Astrocyte (in vitro differentiated cells and primary cell): ENCODE data around the gene CCR6. TPM values are rescaled to one million over a fixed set of nuclear protein-coding genes. Genes with fewer than 3 reads are reported as not detected.
A peak's percentile ranks its signal among the peaks of the same experiment; 100 is the strongest.

ENCODE experiments used
- DNase-seq: peaks from one replicate; pipeline ENCODE4 v3.0.0-alpha.2; 2010; ENCODE audit warnings: low read depth
- FAIRE-seq: peaks from 2 replicates; lab custom pipeline; 2011; peaks lifted over from hg19 to GRCh38; lab: Jason Lieb, UNC
- H2AFZ ChIP-seq: 2 replicates; pipeline ENCODE4 v1.6.0; 2012; ENCODE audit warnings: low read depth, low read length, inconsistent platforms
- H3K27ac ChIP-seq: 2 replicates; pipeline ENCODE4 v1.5.1; 2011; ENCODE audit warnings: low read depth, low read length, inconsistent platforms
- H3K27me3 ChIP-seq: 2 replicates; pipeline ENCODE4 v1.6.0; 2011; ENCODE audit warnings: low read length, inconsistent platforms; ENCODE audit not compliant: insufficient read depth
- H3K36me3 ChIP-seq: 2 replicates; pipeline ENCODE4 v1.5.1; 2011; ENCODE audit warnings: low read length, inconsistent platforms; ENCODE audit not compliant: insufficient read depth
- H3K4me1 ChIP-seq: 2 replicates; pipeline ENCODE4 v1.5.1; 2011; ENCODE audit warnings: low read length, inconsistent platforms; ENCODE audit not compliant: insufficient read depth
- H3K4me2 ChIP-seq: 2 replicates; pipeline ENCODE4 v1.6.0; 2012; ENCODE audit warnings: low read length, inconsistent platforms
- H3K4me3 ChIP-seq: 2 replicates; pipeline ENCODE4 v1.5.1; 2011; ENCODE audit warnings: low read depth, mild to moderate bottlenecking, low read length, inconsistent platforms; ENCODE audit not compliant: insufficient read depth
- H3K79me2 ChIP-seq: 2 replicates; pipeline ENCODE4 v1.6.0; 2012; ENCODE audit warnings: mild to moderate bottlenecking, low read length, inconsistent platforms; ENCODE audit not compliant: insufficient read depth
- H3K9ac ChIP-seq: 2 replicates; pipeline ENCODE4 v1.6.0; 2012; ENCODE audit warnings: mild to moderate bottlenecking, low read length, inconsistent platforms
- H3K9me3 ChIP-seq: 2 replicates; pipeline ENCODE4 v1.5.1; 2012; ENCODE audit warnings: low read depth, mild to moderate bottlenecking, low read length, inconsistent platforms; ENCODE audit not compliant: insufficient read depth
- H4K20me1 ChIP-seq: 2 replicates; pipeline ENCODE4 v1.6.0; 2012; ENCODE audit warnings: low read length, inconsistent platforms; ENCODE audit not compliant: insufficient read depth
- H3K27ac Mint-ChIP-seq: one replicate; pipeline ENCODE4 v1.8.0; 2021; ENCODE audit warnings: mild to moderate bottlenecking, mixed read lengths; ENCODE audit not compliant: unreplicated experiment
- H3K27me3 Mint-ChIP-seq: one replicate; pipeline ENCODE4 v1.8.0; 2021; ENCODE audit warnings: low read depth, mixed read lengths; ENCODE audit not compliant: unreplicated experiment
- H3K36me3 Mint-ChIP-seq: one replicate; pipeline ENCODE4 v1.8.0; 2021; ENCODE audit warnings: low read depth, mixed read lengths; ENCODE audit not compliant: unreplicated experiment
- H3K4me1 Mint-ChIP-seq: one replicate; pipeline ENCODE4 v1.8.0; 2021; ENCODE audit warnings: low read depth, mixed read lengths; ENCODE audit not compliant: unreplicated experiment
- H3K4me3 Mint-ChIP-seq: one replicate; pipeline ENCODE4 v1.8.0; 2021; ENCODE audit warnings: mild to moderate bottlenecking, moderate library complexity, mixed read lengths; ENCODE audit not compliant: unreplicated experiment
- H3K9me3 Mint-ChIP-seq: one replicate; pipeline ENCODE4 v1.8.0; 2021; ENCODE audit warnings: mild to moderate bottlenecking, mixed read lengths; ENCODE audit not compliant: unreplicated experiment
- EZH2 ChIP-seq: IDR thresholded peaks from 2 replicates; pipeline ENCODE4 v1.6.1; 2012; ENCODE audit warnings: mild to moderate bottlenecking, low read length, inconsistent platforms; ENCODE audit not compliant: insufficient read depth
- total RNA-seq: library from RNA; stranded (reverse); gene quantifications from 2 replicates; pipeline ENCODE4 v1.2.1, GENCODE V29; 2021
- TF ChIP-seq, protein P1 (sequence below): IDR thresholded peaks from 2 replicates; pipeline ENCODE4 v1.5.1; 2011; ENCODE audit warnings: low read depth, mild to moderate bottlenecking, inconsistent platforms, low read length, moderate library complexity; ENCODE audit not compliant: insufficient read depth

Gene CCR6
- total RNA-seq, 1 donor from 2014 or later = not detected

- H3K4me1 Mint-ChIP-seq = peaks cover 10% of the 10 kb centered on the region
- H3K27ac ChIP-seq = no peak overlapping the region
- H3K9me3 ChIP-seq = no peaks in the 10 kb centered on the region
- FAIRE-seq = no peak
- no peak overlapping the region for H3K4me3 Mint-ChIP-seq
- no peaks in the 10 kb centered on the region for H4K20me1 ChIP-seq
- TF ChIP-seq, protein P1, sequence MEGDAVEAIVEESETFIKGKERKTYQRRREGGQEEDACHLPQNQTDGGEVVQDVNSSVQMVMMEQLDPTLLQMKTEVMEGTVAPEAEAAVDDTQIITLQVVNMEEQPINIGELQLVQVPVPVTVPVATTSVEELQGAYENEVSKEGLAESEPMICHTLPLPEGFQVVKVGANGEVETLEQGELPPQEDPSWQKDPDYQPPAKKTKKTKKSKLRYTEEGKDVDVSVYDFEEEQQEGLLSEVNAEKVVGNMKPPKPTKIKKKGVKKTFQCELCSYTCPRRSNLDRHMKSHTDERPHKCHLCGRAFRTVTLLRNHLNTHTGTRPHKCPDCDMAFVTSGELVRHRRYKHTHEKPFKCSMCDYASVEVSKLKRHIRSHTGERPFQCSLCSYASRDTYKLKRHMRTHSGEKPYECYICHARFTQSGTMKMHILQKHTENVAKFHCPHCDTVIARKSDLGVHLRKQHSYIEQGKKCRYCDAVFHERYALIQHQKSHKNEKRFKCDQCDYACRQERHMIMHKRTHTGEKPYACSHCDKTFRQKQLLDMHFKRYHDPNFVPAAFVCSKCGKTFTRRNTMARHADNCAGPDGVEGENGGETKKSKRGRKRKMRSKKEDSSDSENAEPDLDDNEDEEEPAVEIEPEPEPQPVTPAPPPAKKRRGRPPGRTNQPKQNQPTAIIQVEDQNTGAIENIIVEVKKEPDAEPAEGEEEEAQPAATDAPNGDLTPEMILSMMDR = no peak
- no peak for TF ChIP-seq EZH2
- H3K27me3 Mint-ChIP-seq = no peaks in the 10 kb centered on the region
- peaks cover 9% of the 10 kb centered on the region for H3K9me3 Mint-ChIP-seq
- DNase-seq = no peak
- H3K9ac ChIP-seq = no peak overlapping the region
- H3K27ac Mint-ChIP-seq = no peak overlapping the region
- H2AFZ ChIP-seq = no peak overlapping the region
- H3K4me2 ChIP-seq = no peak overlapping the region
- H3K27me3 ChIP-seq = no peaks in the 10 kb centered on the region
- peaks cover 2% of the 10 kb centered on the region for H3K36me3 Mint-ChIP-seq
- no peaks in the 10 kb centered on the region for H3K36me3 ChIP-seq
- no peaks in the 10 kb centered on the region for H3K4me1 ChIP-seq
- H3K79me2 ChIP-seq = no peaks in the 10 kb centered on the region
- no peak overlapping the region for H3K4me3 ChIP-seq
Observed at GRCh38 chr6:167092672-167093339, 30.1 kb upstream of the CCR6 start.

DNA sequence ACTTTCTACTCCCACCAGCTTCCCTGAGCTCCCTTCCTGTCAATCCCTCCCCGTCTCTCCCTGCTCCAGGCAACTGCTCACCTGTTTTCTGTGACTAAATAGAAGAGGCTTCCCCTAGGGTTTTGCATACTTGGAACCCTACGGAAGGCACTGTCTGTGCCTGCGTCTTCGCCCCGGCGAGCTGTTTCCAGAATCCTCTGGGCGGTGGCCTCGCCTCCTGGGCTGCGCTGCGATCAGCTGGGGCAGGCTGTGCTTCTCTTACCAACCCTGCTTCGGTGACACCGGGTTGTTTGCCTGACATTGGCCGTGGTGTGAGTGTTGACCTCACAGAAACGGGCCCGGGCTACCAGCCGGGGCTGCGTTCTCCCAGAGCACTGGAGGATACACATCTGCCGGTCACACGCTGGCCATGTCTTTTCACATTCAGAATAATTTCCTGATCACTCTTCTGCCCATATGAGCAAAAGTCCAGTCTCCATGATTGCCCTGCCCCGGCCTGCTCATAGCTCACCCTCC lies 29.4 kb upstream of the CCR6 start:
- no peaks in the 10 kb centered on the region for H4K20me1 ChIP-seq
- no peak for DNase-seq
- H3K36me3 ChIP-seq = no peaks in the 10 kb centered on the region
- no peaks in the 10 kb centered on the region for H3K27me3 ChIP-seq
- no peaks in the 10 kb centered on the region for H3K4me1 ChIP-seq
- H3K9ac ChIP-seq = no peak overlapping the region
- Mint-ChIP-seq H3K4me1 (peaks cover 10% of the 10 kb centered on the region), H3K27ac (no peak overlapping the region), H3K9me3 (peaks cover 7% of the 10 kb centered on the region), H3K4me3 (no peak overlapping the region), H3K27me3 (peaks cover 2% of the 10 kb centered on the region), H3K36me3 (peaks cover 2% of the 10 kb centered on the region)
- no peak for TF ChIP-seq EZH2
- TF ChIP-seq, protein P1 = no peak
- FAIRE-seq = no peak
- H3K4me3 ChIP-seq = no peak overlapping the region
- no peak overlapping the region for H3K27ac ChIP-seq
- H3K4me2 ChIP-seq = no peak overlapping the region
- no peaks in the 10 kb centered on the region for H3K9me3 ChIP-seq
- no peak overlapping the region for H2AFZ ChIP-seq
- H3K79me2 ChIP-seq = no peaks in the 10 kb centered on the region

DNA sequence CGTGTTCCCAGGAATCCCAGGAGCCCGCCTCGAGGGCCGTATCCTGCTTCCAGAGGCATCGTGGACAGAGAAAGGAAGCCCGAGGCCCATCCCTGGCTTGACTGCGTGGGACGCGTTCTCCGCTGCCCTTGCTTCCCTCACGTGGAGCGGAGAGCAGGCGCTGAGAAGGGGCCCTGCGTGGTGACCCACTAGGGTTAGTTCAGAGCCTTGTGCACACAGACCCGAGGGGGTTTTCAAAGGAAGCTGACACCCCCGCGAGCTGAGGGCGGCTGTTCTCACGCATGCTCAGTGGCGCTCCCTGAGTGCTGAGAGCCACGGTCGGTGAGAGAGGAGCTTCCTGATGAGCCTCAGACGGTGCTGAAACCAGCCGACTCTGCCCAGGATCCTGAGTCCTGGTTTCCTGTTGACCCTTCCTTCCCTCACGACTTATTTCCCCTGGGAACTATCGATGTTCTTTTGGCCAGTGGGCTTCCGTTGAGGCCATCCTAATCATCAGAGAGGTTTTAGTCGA lies 28.9 kb upstream of the CCR6 start:
- H3K36me3 ChIP-seq = no peaks in the 10 kb centered on the region
- H3K79me2 ChIP-seq = no peaks in the 10 kb centered on the region
- no peak for FAIRE-seq
- no peaks in the 10 kb centered on the region for H3K4me1 ChIP-seq
- H3K27me3 ChIP-seq = no peaks in the 10 kb centered on the region
- H3K27me3 Mint-ChIP-seq = peaks cover 2% of the 10 kb centered on the region
- H3K9ac ChIP-seq = no peak overlapping the region
- no peak overlapping the region for H3K4me2 ChIP-seq
- no peak overlapping the region for H3K4me3 ChIP-seq
- no peaks in the 10 kb centered on the region for H4K20me1 ChIP-seq
- TF ChIP-seq, protein P1 = no peak
- peaks cover 5% of the 10 kb centered on the region for H3K9me3 Mint-ChIP-seq
- H3K27ac ChIP-seq = no peak overlapping the region
- H3K27ac Mint-ChIP-seq = peak overlapping the region; percentile 20
- DNase-seq = no peak
- peaks cover 2% of the 10 kb centered on the region for H3K36me3 Mint-ChIP-seq
- peaks cover 10% of the 10 kb centered on the region for H3K4me1 Mint-ChIP-seq
- H3K4me3 Mint-ChIP-seq = no peak overlapping the region
- no peaks in the 10 kb centered on the region for H3K9me3 ChIP-seq
- H2AFZ ChIP-seq = peak overlapping the region; percentile 10
